ENCODE data around the gene TOB2.
"Not testable (repeated sequence)": the region's sequence is repeated elsewhere in the genome, so short reads cannot be mapped to it uniquely, and the experiment has no call there.

The TOB2 gene

GRCh38 chr22:41461901-41462300 lies 15.3 kb upstream of the TOB2 start:
- no peak for DNase-seq

- not testable (repeated sequence) for DNase-seq
Observed at GRCh38 chr22:41460071-41460470, 13.5 kb upstream of the TOB2 start.

GRCh38 chr22:41459431-41459830 lies 12.8 kb upstream of the TOB2 start:
- DNase-seq, result no peak

- no peak for DNase-seq
Observed at GRCh38 chr22:41458161-41458728, 11.6 kb upstream of the TOB2 start.

- peak; percentile 98 for DNase-seq
Observed at GRCh38 chr22:41448189-41448808, 1.7 kb upstream of the TOB2 start.

GRCh38 chr22:41447435-41448188 lies 1.0 kb upstream of the TOB2 start:
- peak; percentile 61 for DNase-seq

- peak; percentile 19 for DNase-seq
Observed at GRCh38 chr22:41446057-41446501, 522 bp downstream of the TOB2 start.

- peak; percentile 38 for DNase-seq
Observed at GRCh38 chr22:41445129-41446056, 1.2 kb downstream of the TOB2 start.

GRCh38 chr22:41444360-41445128 lies 2.1 kb downstream of the TOB2 start:
- peak; percentile 96 for DNase-seq

- no peak for DNase-seq
Observed at GRCh38 chr22:41442240-41442792, 4.3 kb downstream of the TOB2 start.

GRCh38 chr22:41440511-41440910 lies 6.1 kb downstream of the TOB2 start:
- not testable (repeated sequence) for DNase-seq

- no peak for DNase-seq
Observed at GRCh38 chr22:41437198-41437597, 9.4 kb downstream of the TOB2 start.

- DNase-seq, result no peak
Observed at GRCh38 chr22:41436322-41437113, 10.1 kb downstream of the TOB2 start.

GRCh38 chr22:41435560-41435959 lies 11.0 kb downstream of the TOB2 start:
- no peak for DNase-seq

- DNase-seq, result not testable (repeated sequence)
Observed at GRCh38 chr22:41434361-41435003, 12.1 kb downstream of the TOB2 start.

- not testable (repeated sequence) for DNase-seq
Observed at GRCh38 chr22:41433480-41433879, 13.1 kb downstream of the TOB2 start.

- no peak for DNase-seq
Observed at GRCh38 chr22:41431656-41432055, 14.9 kb downstream of the TOB2 start.

- DNase-seq, result no peak
Observed at GRCh38 chr22:41429951-41430332, 16.7 kb downstream of the TOB2 start.

- no peak for DNase-seq
Observed at GRCh38 chr22:41429232-41429950, 17.2 kb downstream of the TOB2 start.

Measured in suppressor macrophage treated with lipopolysaccharide for 4 hours (primary cell).